NCI-H2227 (cell line): ENCODE measurements around the gene PCDH18.
A peak's percentile ranks its signal among the peaks of the same experiment; 100 is the strongest.

Experiments
- DNase-seq: peaks from one replicate; lab custom pipeline; 2025; ENCODE audit not compliant: unreplicated experiment; lab: John Stamatoyannopoulos, UW

PCDH18 gene

GRCh38 chr4:137471895-137472294 lies 60.4 kb downstream of the PCDH18 start:
- DNase-seq = peak; percentile 1

- DNase-seq = no peak
Measured at GRCh38 chr4:137471461-137471860, 60.8 kb downstream of the PCDH18 start.

- DNase-seq = no peak
Measured at GRCh38 chr4:137470806-137471205, 61.5 kb downstream of the PCDH18 start.
